ENCODE data around the gene LEPR.

LEPR gene

DNA sequence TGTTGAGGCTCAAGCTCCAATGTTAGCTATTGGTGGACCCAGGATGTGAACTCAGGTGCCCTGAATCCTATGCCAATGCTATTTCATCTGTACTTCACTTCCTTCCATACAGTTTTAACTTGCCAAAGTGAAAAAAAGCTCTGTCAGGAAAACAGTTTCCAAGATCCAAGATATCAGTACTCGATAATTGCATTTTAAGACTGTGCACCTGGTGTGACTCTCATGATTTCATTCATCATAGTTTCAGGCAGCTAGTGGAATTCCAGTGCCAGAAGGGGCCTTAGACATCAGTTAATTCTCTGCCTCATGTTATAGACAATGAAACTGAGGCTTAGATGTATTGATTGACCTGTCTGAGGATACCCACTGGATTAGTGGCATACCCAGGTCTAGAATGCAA, 26.5 kb upstream of the LEPR start:
- Histone ChIP-seq H3K23ac (ENCODE audit: low read length in 2 of 2) (no peak overlapping the region), H3K9me3 (ENCODE audit: control insufficient read depth, low read length) (no peaks in the 10 kb centered on the region), H2AK5ac (ENCODE audit: low read length, severe bottlenecking) (no peak overlapping the region), H4K8ac (ENCODE audit: low read length) (no peak overlapping the region), H2BK120ac (ENCODE audit: low read depth, low read length) (no peak overlapping the region), H3K27me3 (ENCODE audit: control insufficient read depth in 1 of 2, insufficient read depth in 1 of 2, low read length in 2 of 2) (no peaks in the 10 kb centered on the region), H3K27ac (ENCODE audit: low read length, poor library complexity, severe bottlenecking) (peak overlapping the region; percentile 6), H3K4ac (ENCODE audit: low read depth in 1 of 2, low read length in 2 of 2) (no peak overlapping the region), H2BK12ac (ENCODE audit: low read length in 2 of 2) (no peak overlapping the region), H3K9ac (ENCODE audit: low read length) (no peak overlapping the region), H3K14ac (ENCODE audit: low read length in 2 of 2) (no peak overlapping the region), H3K18ac (ENCODE audit: low read depth in 1 of 2, low read length in 2 of 2) (no peak overlapping the region), H2BK5ac (ENCODE audit: low read depth, low read length, poor library complexity, severe bottlenecking) (no peak overlapping the region), H3K4me1 (ENCODE audit: control insufficient read depth, insufficient read depth, low read depth, low read length) (peaks cover 2% of the 10 kb centered on the region), H2AFZ (ENCODE audit: low read depth, low read length) (no peak overlapping the region), H3K36me3 (ENCODE audit: control insufficient read depth in 1 of 2, insufficient read depth in 2 of 2, low read depth in 1 of 2, low read length in 2 of 2) (peaks cover 0 to 2% of the 10 kb centered on the region in 2 experiments), H3K4me2 (ENCODE audit: low read length, poor library complexity, severe bottlenecking) (no peak overlapping the region), H2BK15ac (ENCODE audit: low read depth, poor library complexity, severe bottlenecking) (no peak overlapping the region), H4K91ac (ENCODE audit: low read length) (no peak overlapping the region), H3K79me1 (replicated peaks; ENCODE audit: low read length, poor library complexity, severe bottlenecking) (no peaks in the 10 kb centered on the region), H3K4me3 (ENCODE audit: insufficient read depth in 1 of 2, low read depth in 1 of 2, low read length in 2 of 2) (no peak overlapping the region)
- no peak for DNase-seq
- 91% methylated on average over 1 of the region's 1 CpG for WGBS

DNA sequence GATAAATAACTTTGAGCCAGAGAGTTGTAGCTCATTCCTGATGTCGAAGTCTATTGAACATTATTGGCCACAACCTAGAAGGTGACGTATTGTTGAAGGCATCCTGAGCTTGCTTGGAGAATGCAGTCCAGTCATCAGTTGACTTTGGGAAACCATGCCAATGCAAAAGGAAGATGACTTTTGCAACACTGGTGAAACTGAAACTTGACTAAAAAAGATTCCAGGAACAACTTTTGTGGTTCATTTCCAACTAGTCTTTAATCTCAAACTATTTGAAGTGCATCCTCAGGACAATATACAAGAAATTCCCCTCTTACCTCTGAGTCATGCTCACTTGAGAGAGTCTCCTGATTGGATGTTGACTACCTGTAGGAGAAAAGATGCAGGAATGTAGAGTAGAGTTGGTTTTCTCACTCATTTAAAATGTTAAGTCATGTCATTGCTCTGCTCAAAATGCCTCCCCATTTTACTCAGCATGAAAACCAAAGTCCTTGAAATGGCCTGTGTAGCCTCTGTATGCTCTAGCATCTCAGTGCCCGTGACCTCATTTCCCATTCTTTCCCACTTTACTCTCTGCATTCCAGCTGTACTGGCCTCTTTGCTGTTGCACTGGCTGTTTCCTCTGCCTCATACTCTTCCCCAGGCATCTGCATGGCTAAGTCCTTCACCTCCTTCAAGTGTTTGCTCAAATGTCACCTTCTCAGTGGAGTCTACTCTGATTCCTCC, 24.4 kb upstream of the LEPR start:
- no peaks in the 10 kb centered on the region for H3K27me3 ChIP-seq (ENCODE audit: control insufficient read depth in 1 of 2, insufficient read depth in 1 of 2, low read length in 2 of 2)

DNA sequence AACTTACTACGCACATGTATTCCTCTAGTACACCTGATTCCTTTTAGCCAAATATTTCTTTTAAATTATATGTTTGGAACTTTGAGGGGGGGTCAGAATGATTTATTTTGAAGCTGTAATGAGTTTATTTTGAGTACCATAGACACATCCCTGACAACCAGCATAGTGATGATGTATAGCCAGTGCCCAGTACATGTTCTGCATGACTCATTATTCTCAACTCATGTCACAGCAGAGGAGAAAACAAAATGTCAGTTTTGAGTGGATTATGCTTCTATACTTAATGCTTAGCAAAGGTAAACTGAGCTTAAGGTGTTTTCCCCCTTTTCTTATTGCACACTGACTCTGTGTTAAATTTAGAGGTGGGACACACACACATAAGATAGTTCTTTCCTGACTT, 22.4 kb upstream of the LEPR start:
- DNase-seq = no peak
- H3K23ac ChIP-seq (ENCODE audit: low read length in 2 of 2) = no peak overlapping the region
- no peak overlapping the region for H4K8ac ChIP-seq (ENCODE audit: low read length)
- no peaks in the 10 kb centered on the region for H3K36me3 ChIP-seq (ENCODE audit: control insufficient read depth in 1 of 2, insufficient read depth in 2 of 2, low read depth in 1 of 2, low read length in 2 of 2)
- no peak overlapping the region for H2BK12ac ChIP-seq (ENCODE audit: low read length in 2 of 2)
- H3K4me2 ChIP-seq (ENCODE audit: low read length, poor library complexity, severe bottlenecking) = no peak overlapping the region
- no peak overlapping the region for H2BK5ac ChIP-seq (ENCODE audit: low read depth, low read length, poor library complexity, severe bottlenecking)
- H2AFZ ChIP-seq (ENCODE audit: low read depth, low read length) = no peak overlapping the region
- no peak overlapping the region for H2BK120ac ChIP-seq (ENCODE audit: low read depth, low read length)
- H3K27ac ChIP-seq (ENCODE audit: low read length, poor library complexity, severe bottlenecking) = no peak overlapping the region
- no peaks in the 10 kb centered on the region for H3K79me1 ChIP-seq (replicated peaks; ENCODE audit: low read length, poor library complexity, severe bottlenecking)
- no peaks in the 10 kb centered on the region for H3K27me3 ChIP-seq (ENCODE audit: control insufficient read depth in 1 of 2, insufficient read depth in 1 of 2, low read length in 2 of 2)
- H3K4me1 ChIP-seq (ENCODE audit: control insufficient read depth, insufficient read depth, low read depth, low read length) = peaks cover 2% of the 10 kb centered on the region
- H2BK15ac ChIP-seq (ENCODE audit: low read depth, poor library complexity, severe bottlenecking) = no peak overlapping the region
- H4K91ac ChIP-seq (ENCODE audit: low read length) = no peak overlapping the region
- H3K9ac ChIP-seq (ENCODE audit: low read length) = no peak overlapping the region
- H3K9me3 ChIP-seq (ENCODE audit: control insufficient read depth, low read length) = no peaks in the 10 kb centered on the region
- no peak overlapping the region for H2AK5ac ChIP-seq (ENCODE audit: low read length, severe bottlenecking)
- WGBS = no CpG with 5 or more reads among the region's 1 CpG
- no peak overlapping the region for H3K4me3 ChIP-seq (ENCODE audit: insufficient read depth in 1 of 2, low read depth in 1 of 2, low read length in 2 of 2)
- H3K4ac ChIP-seq (ENCODE audit: low read depth in 1 of 2, low read length in 2 of 2) = no peak overlapping the region
- no peak overlapping the region for H3K14ac ChIP-seq (ENCODE audit: low read length in 2 of 2)
- no peak overlapping the region for H3K18ac ChIP-seq (ENCODE audit: low read depth in 1 of 2, low read length in 2 of 2)

More for the DNA sequence above, 24.4 kb upstream of the LEPR start:
- Histone ChIP-seq H3K18ac (ENCODE audit: low read depth in 1 of 2, low read length in 2 of 2) (no peak overlapping the region), H2BK5ac (ENCODE audit: low read depth, low read length, poor library complexity, severe bottlenecking) (no peak overlapping the region), H2BK12ac (ENCODE audit: low read length in 2 of 2) (no peak overlapping the region), H2BK15ac (ENCODE audit: low read depth, poor library complexity, severe bottlenecking) (no peak overlapping the region), H3K4me2 (ENCODE audit: low read length, poor library complexity, severe bottlenecking) (no peak overlapping the region), H3K27ac (ENCODE audit: low read length, poor library complexity, severe bottlenecking) (peak overlapping the region; percentile 0), H3K23ac (ENCODE audit: low read length in 2 of 2) (no peak overlapping the region), H3K14ac (ENCODE audit: low read length in 2 of 2) (no peak overlapping the region), H4K91ac (ENCODE audit: low read length) (no peak overlapping the region), H3K79me1 (replicated peaks; ENCODE audit: low read length, poor library complexity, severe bottlenecking) (no peaks in the 10 kb centered on the region), H2AFZ (ENCODE audit: low read depth, low read length) (no peak overlapping the region), H2AK5ac (ENCODE audit: low read length, severe bottlenecking) (no peak overlapping the region), H3K36me3 (ENCODE audit: control insufficient read depth in 1 of 2, insufficient read depth in 2 of 2, low read depth in 1 of 2, low read length in 2 of 2) (no peaks in the 10 kb centered on the region), H4K8ac (ENCODE audit: low read length) (no peak overlapping the region), H3K9ac (ENCODE audit: low read length) (peak overlapping the region; percentile 27), H3K4me3 (ENCODE audit: insufficient read depth in 1 of 2, low read depth in 1 of 2, low read length in 2 of 2) (peak overlapping the region in 1 of 2 experiments; percentile 15), H3K4me1 (ENCODE audit: control insufficient read depth, insufficient read depth, low read depth, low read length) (peaks cover 2% of the 10 kb centered on the region), H3K4ac (ENCODE audit: low read depth in 1 of 2, low read length in 2 of 2) (no peak overlapping the region), H3K9me3 (ENCODE audit: control insufficient read depth, low read length) (no peaks in the 10 kb centered on the region), H2BK120ac (ENCODE audit: low read depth, low read length) (no peak overlapping the region)
- WGBS = 91% methylated on average over 3 of the region's 3 CpGs
- peak; percentile 59 for DNase-seq

DNA sequence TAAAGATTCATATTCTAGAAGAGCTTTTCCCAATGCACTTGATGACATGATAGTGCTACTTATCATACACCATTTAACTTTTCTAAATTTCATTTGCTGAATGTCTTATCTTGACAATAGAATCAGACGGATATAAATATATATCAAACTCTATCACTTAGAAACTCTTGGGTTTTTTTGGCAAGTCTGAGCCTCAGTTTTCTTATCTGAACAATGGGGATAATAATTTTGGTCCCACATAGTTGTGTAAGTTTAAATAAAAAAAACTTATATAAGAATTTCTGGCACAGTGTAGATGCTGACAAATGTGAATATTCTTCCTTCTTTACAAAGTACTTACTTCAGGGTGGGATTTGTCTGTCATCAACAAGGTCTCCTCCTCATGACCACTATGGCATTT, 21.5 kb upstream of the LEPR start:
- Histone ChIP-seq H2AK5ac (ENCODE audit: low read length, severe bottlenecking) (no peak overlapping the region), H3K4me3 (ENCODE audit: insufficient read depth in 1 of 2, low read depth in 1 of 2, low read length in 2 of 2) (no peak overlapping the region), H3K36me3 (ENCODE audit: control insufficient read depth in 1 of 2, insufficient read depth in 2 of 2, low read depth in 1 of 2, low read length in 2 of 2) (no peaks in the 10 kb centered on the region), H2AFZ (ENCODE audit: low read depth, low read length) (no peak overlapping the region), H3K14ac (ENCODE audit: low read length in 2 of 2) (no peak overlapping the region), H4K8ac (ENCODE audit: low read length) (no peak overlapping the region), H2BK15ac (ENCODE audit: low read depth, poor library complexity, severe bottlenecking) (no peak overlapping the region), H3K23ac (ENCODE audit: low read length in 2 of 2) (no peak overlapping the region), H4K91ac (ENCODE audit: low read length) (no peak overlapping the region), H3K27me3 (ENCODE audit: control insufficient read depth in 1 of 2, insufficient read depth in 1 of 2, low read length in 2 of 2) (no peaks in the 10 kb centered on the region), H2BK120ac (ENCODE audit: low read depth, low read length) (no peak overlapping the region), H2BK5ac (ENCODE audit: low read depth, low read length, poor library complexity, severe bottlenecking) (no peak overlapping the region), H3K79me1 (replicated peaks; ENCODE audit: low read length, poor library complexity, severe bottlenecking) (no peaks in the 10 kb centered on the region), H3K9me3 (ENCODE audit: control insufficient read depth, low read length) (no peaks in the 10 kb centered on the region), H3K4ac (ENCODE audit: low read depth in 1 of 2, low read length in 2 of 2) (no peak overlapping the region), H3K4me1 (ENCODE audit: control insufficient read depth, insufficient read depth, low read depth, low read length) (peaks cover 2% of the 10 kb centered on the region), H3K18ac (ENCODE audit: low read depth in 1 of 2, low read length in 2 of 2) (no peak overlapping the region), H3K4me2 (ENCODE audit: low read length, poor library complexity, severe bottlenecking) (no peak overlapping the region), H2BK12ac (ENCODE audit: low read length in 2 of 2) (no peak overlapping the region), H3K9ac (ENCODE audit: low read length) (no peak overlapping the region), H3K27ac (ENCODE audit: low read length, poor library complexity, severe bottlenecking) (no peak overlapping the region)
- WGBS = no CpG with 5 or more reads among the region's 1 CpG
- no peak for DNase-seq
